Measurements from ENCODE around the gene UTP11. TPM values are rescaled to one million over a fixed set of nuclear protein-coding genes. Genes with fewer than 3 reads are reported as not detected.
A peak's percentile ranks its signal among the peaks of the same experiment; 100 is the strongest.

The UTP11 gene
- total RNA-seq, 6 experiments from 2014 or later = 41.4 to 57.1 (median 49.2) TPM

- Mint-ChIP-seq H3K27ac (no peak overlapping the region), H3K4me3 (no peak overlapping the region), H3K4me1 (ENCODE audit: low read depth) (peaks cover 18% of the 10 kb centered on the region), H3K36me3 (ENCODE audit: low read depth) (no peaks in the 10 kb centered on the region), H3K9me3 (no peaks in the 10 kb centered on the region), H3K27me3 (ENCODE audit: insufficient read depth) (peaks cover 54% of the 10 kb centered on the region)
- no peak for TF ChIP-seq CTCF (IDR thresholded peaks at IDR 0.05)
- no peak for DNase-seq
These were observed 30.7 kb downstream of the UTP11 start for GRCh38 chr1:38043036-38043747.

- no peaks in the 10 kb centered on the region for H3K9me3 Mint-ChIP-seq
- H3K36me3 Mint-ChIP-seq (ENCODE audit: low read depth) = no peaks in the 10 kb centered on the region
- peaks cover 6% of the 10 kb centered on the region for H3K4me1 Mint-ChIP-seq (ENCODE audit: low read depth)
- peak overlapping the region; percentile 64 for H3K4me3 Mint-ChIP-seq
- peaks cover 58% of the 10 kb centered on the region for H3K27me3 Mint-ChIP-seq (ENCODE audit: insufficient read depth)
- DNase-seq = no peak
- H3K27ac Mint-ChIP-seq = no peak overlapping the region
- no peak for TF ChIP-seq CTCF (IDR thresholded peaks at IDR 0.05)
These were observed 32.0 kb downstream of the UTP11 start for GRCh38 chr1:38044221-38045215.

GRCh38 chr1:38045401-38046332 is 33.1 kb downstream of the UTP11 start:
- H3K36me3 Mint-ChIP-seq (ENCODE audit: low read depth) = no peaks in the 10 kb centered on the region
- H3K27ac Mint-ChIP-seq = no peak overlapping the region
- no peak for TF ChIP-seq CTCF (IDR thresholded peaks at IDR 0.05)
- H3K9me3 Mint-ChIP-seq = no peaks in the 10 kb centered on the region
- no peak for DNase-seq
- no peak overlapping the region for H3K4me3 Mint-ChIP-seq
- H3K27me3 Mint-ChIP-seq (ENCODE audit: insufficient read depth) = peaks cover 57% of the 10 kb centered on the region
- H3K4me1 Mint-ChIP-seq (ENCODE audit: low read depth) = peaks cover 5% of the 10 kb centered on the region; the same call in 1 of the 2 replicates

- Mint-ChIP-seq H3K9me3 (no peaks in the 10 kb centered on the region), H3K27me3 (ENCODE audit: insufficient read depth) (peaks cover 53% of the 10 kb centered on the region), H3K36me3 (ENCODE audit: low read depth) (no peaks in the 10 kb centered on the region), H3K4me3 (peak within 1 kb of the TSS; percentile 64), H3K4me1 (ENCODE audit: low read depth) (peaks cover 5% of the 10 kb centered on the region; the same call in 1 of the 2 replicates), H3K27ac (no peak within 1 kb of the TSS)
- DNase-seq = no peak
- no peak for TF ChIP-seq CTCF (IDR thresholded peaks at IDR 0.05)
These were observed 33.9 kb downstream of the UTP11 start, which contains the start of gene POU3F1 for GRCh38 chr1:38046333-38046883. POU3F1 (minus strand) TSS chr1:38046793; CDS start chr1:38046743, 50 bp downstream.

Data from HFFc6 (cell line).